K562 (cell line): Measurements from ENCODE around the gene GFRA4. TPM values are rescaled to one million over a fixed set of nuclear protein-coding genes. Genes with fewer than 3 reads are reported as not detected.

ENCODE experiments used
- ATAC-seq: fragments of 200-7000 bp; cut with Tn5 transposase; 3 replicates; pipeline ENCODE4 v1.9.1; 2020; ENCODE audit warnings: moderate library complexity
- BruUV-seq: library from RNA; stranded (reverse); fragments of 400-500 nt; replicated peaks from 2 replicates; lab custom pipeline; 2021; lab: Mats Ljungman, UMichigan
- CTCF ChIA-PET: fragments of 300-600 bp; formaldehyde crosslinking; extraction: SDS; loops from one replicate; lab custom pipeline; 2021; ENCODE audit warnings: low intra/inter-chr PET ratio; lab: Yijun Ruan, JAX
- POLR2A ChIA-PET: fragments of 300-600, 350-650 bp; sonication (Branson Sonifier 250); formaldehyde crosslinking; extraction: SDS; loops from one replicate; lab custom pipeline; 2021; ENCODE audit warnings: antibody characterized with exemption, inconsistent platforms; lab: Yijun Ruan, JAX
- DNase-seq, 4 experiments: peaks; one replicate each; pipeline versions ENCODE4 v3.0.0 to v3.0.0-alpha.2; 2011 to 2018; ENCODE audit warnings: low spot score in 3 of 4, mixed read lengths in 3 of 4; ENCODE audit errors: extremely low read depth in 1 of 4
- FAIRE-seq: peaks from 2 replicates; lab custom pipeline; 2011; peaks lifted over from hg19 to GRCh38; lab: Jason Lieb, UNC
- H2AFZ ChIP-seq: 2 replicates; pipeline ENCODE4 v1.6.0; 2011; ENCODE audit warnings: low read depth, low read length, control low read depth, inconsistent platforms
- H3K27ac ChIP-seq: fragments of 200-600 bp; 3 replicates; pipeline ENCODE4 v1.8.0; 2011; ENCODE audit warnings: low read depth, mild to moderate bottlenecking, control low read depth, inconsistent platforms, low read length, moderate library complexity, mixed read lengths; ENCODE audit errors: extremely low read depth
- H3K27me3 ChIP-seq, 2 experiments: fragments of 300-600 bp in 1 of 2; 2 replicates in 1 of 2; 3 replicates in 1 of 2; pipeline versions ENCODE4 v1.6.0 to v1.8.0; 2011; ENCODE audit warnings: inconsistent platforms in 2 of 2, low read length in 2 of 2, mild to moderate bottlenecking in 1 of 2, mixed read lengths in 1 of 2, moderate library complexity in 1 of 2; ENCODE audit not compliant: control insufficient read depth in 2 of 2, insufficient read depth in 2 of 2
- H3K36me3 ChIP-seq: fragments of 300-600 bp; 3 replicates; pipeline ENCODE4 v1.8.0; 2011; ENCODE audit warnings: mild to moderate bottlenecking, low read length, inconsistent platforms; ENCODE audit not compliant: control insufficient read depth, insufficient read depth
- H3K4me1 ChIP-seq, 2 experiments: fragments of 200-600 bp in 1 of 2; replicated peaks in 1 of 2; 2 replicates in 1 of 2; 3 replicates in 1 of 2; pipeline versions ENCODE4 v1.5.1 to v1.8.0; 2011; ENCODE audit warnings: inconsistent platforms in 2 of 2, low read length in 2 of 2, mild to moderate bottlenecking in 1 of 2, mixed read lengths in 1 of 2, moderate library complexity in 1 of 2; ENCODE audit not compliant: control insufficient read depth in 2 of 2, insufficient read depth in 2 of 2
- H3K4me2 ChIP-seq: 2 replicates; pipeline ENCODE4 v1.6.1; 2011; ENCODE audit warnings: low read length, control low read depth, inconsistent platforms, mixed read lengths; ENCODE audit not compliant: insufficient read depth
- H3K4me3 ChIP-seq: fragments of 200-600 bp; sonication (generic), shearing (Covaris generic); 2 replicates; pipeline ENCODE4 v1.5.1; 2016; ENCODE audit warnings: control low read depth, inconsistent platforms
- H3K79me2 ChIP-seq: fragments of 200-600 bp; 3 replicates; pipeline ENCODE4 v1.8.0; 2011; ENCODE audit warnings: low read length, inconsistent platforms; ENCODE audit not compliant: control insufficient read depth, insufficient read depth
- H3K9ac ChIP-seq, 2 experiments: 2 replicates each; pipeline versions ENCODE4 v1.6.0 to v1.6.1; 2011; ENCODE audit warnings: low read depth in 2 of 2, low read length in 2 of 2, control low read depth in 1 of 2, inconsistent platforms in 1 of 2, mild to moderate bottlenecking in 1 of 2, mixed read lengths in 1 of 2; ENCODE audit not compliant: insufficient read depth in 1 of 2
- H3K9me1 ChIP-seq: one replicate; pipeline ENCODE4 v1.6.0; 2011; ENCODE audit warnings: inconsistent platforms, mild to moderate bottlenecking, low read length, moderate library complexity; ENCODE audit not compliant: control insufficient read depth, insufficient read depth
- H3K9me3 ChIP-seq: replicated peaks from 2 replicates; pipeline ENCODE4 v1.5.1; 2011; ENCODE audit warnings: low read depth, low read length, inconsistent platforms; ENCODE audit not compliant: control insufficient read depth, insufficient read depth
- H4K20me1 ChIP-seq: replicated peaks from 2 replicates; pipeline ENCODE4 v1.6.1; 2011; ENCODE audit warnings: low read length, inconsistent platforms, mixed read lengths; ENCODE audit not compliant: control insufficient read depth, insufficient read depth
- E2F5 ChIP-seq: sonication (generic); formaldehyde crosslinking; IDR thresholded peaks from 2 replicates; pipeline ENCODE4 v1.8.0; 2022; ENCODE audit warnings: mild to moderate bottlenecking, missing genetic modification reagents
- ELK1 ChIP-seq: sonication (generic); formaldehyde crosslinking; IDR thresholded peaks from 2 replicates; pipeline ENCODE4 v1.8.1; 2022; ENCODE audit warnings: missing genetic modification reagents
- FOXA3 ChIP-seq, 2 experiments: fragments of 450-650 bp in 1 of 2; sonication (generic) in 1 of 2; formaldehyde crosslinking; IDR thresholded peaks in 1 of 2; conservative IDR thresholded peaks in 1 of 2; 2 replicates each; pipeline versions ENCODE4 v1.4.0 to v1.8.0; 2020 to 2022; ENCODE audit warnings: mild to moderate bottlenecking in 2 of 2, missing genetic modification reagents in 1 of 2
- NCOA2 ChIP-seq, 2 experiments: fragments of 450-650 bp; IDR thresholded peaks; 2 replicates each; pipeline ENCODE4 v1.6.1; 2018; ENCODE audit warnings: mild to moderate bottlenecking in 2 of 2, moderate library complexity in 1 of 2; ENCODE audit not compliant: partially characterized antibody in 2 of 2
- PRDM10 ChIP-seq: fragments of 450-650 bp; IDR thresholded peaks from 2 replicates; pipeline ENCODE4 v1.6.1; 2018; ENCODE audit not compliant: partially characterized antibody
- PTBP1 ChIP-seq: fragments of 200-400 bp; formaldehyde crosslinking; IDR thresholded peaks from 2 replicates; pipeline ENCODE4 v1.6.1; 2017; ENCODE audit warnings: low read depth, low read length
- RFX7 ChIP-seq: fragments of 250-450 bp; sonication (Bioruptor Pico); IDR thresholded peaks from 2 replicates; pipeline ENCODE4 v1.5.1; 2021; ENCODE audit warnings: mild to moderate bottlenecking
- SNAPC5 ChIP-seq: fragments of 250-450 bp; sonication (Bioruptor Pico); IDR thresholded peaks from 2 replicates; pipeline ENCODE4 v1.8.0; 2021; ENCODE audit warnings: moderate library complexity, mild to moderate bottlenecking, inconsistent platforms
- ZBTB2 ChIP-seq: fragments of 450-650 bp; IDR thresholded peaks from 2 replicates; pipeline ENCODE4 v1.6.1; 2016; ENCODE audit warnings: antibody characterized with exemption
- WGBS: fragments of 100-300 bp; shearing (Covaris generic); methylation state at CpG from one replicate; pipeline ENCODE4 v1.1.6; 2016; ENCODE audit warnings: low coverage, mixed read lengths; ENCODE audit not compliant: insufficient coverage; ENCODE audit errors: missing lambda C conversion rate; 5-methylcytosine and 5-hydroxymethylcytosine counted together
- in situ Hi-C: fragments of 300-500 bp; cut with MboI; formaldehyde crosslinking; loops from 4 replicates; pipeline ENCODE4 v1.15.0; 2018; ENCODE audit warnings: inconsistent platforms, mixed read lengths
- intact Hi-C: fragments of 100-400 bp; cut with micrococcal nuclease; formaldehyde crosslinking; loops from 2 replicates; pipeline ENCODE4 v1.14.2; 2022
- polyA plus RNA-seq, 8 experiments: library from polyadenylated mRNA; depleted of rRNA in 4 of 8; stranded (reverse) in 5 of 8; unstranded in 3 of 8; fragments of >200 nt; fragmentation: Nextera tagmentation in 2 of 8; fragmentation: Illumina TruSeq in 1 of 8; extraction: Ambion mirVana in 2 of 8; extraction: Trizol in 1 of 8; gene quantifications; 2 replicates each; pipeline versions ENCODE4 v1.2.1 to v1.2.3, GENCODE V29; 2011 to 2014; ENCODE audit warnings: inconsistent platforms in 1 of 8, missing spikeins in 1 of 8
- total RNA-seq, 7 experiments: library from RNA; depleted of rRNA in 6 of 7; stranded (reverse); fragments of >200 nt in 6 of 7; fragmentation: Illumina TruSeq in 2 of 7; extraction: Trizol in 2 of 7; gene quantifications; 2 replicates each; pipeline versions ENCODE4 v1.2.1 to v1.2.3, GENCODE V29; 2011 to 2021; ENCODE audit warnings: low replicate concordance in 1 of 7

The GFRA4 gene
- total and polyA plus RNA-seq, 9 of the 15 experiments (the other 6 are each of a cell fraction or from before 2014, with no cell fraction given), result not detected

- ChIA-PET CTCF (no interaction called here), POLR2A (no interaction called here)
- TF ChIP-seq SNAPC5 (CRISPR knock-in tag) (no peak), ZBTB2 (no peak), E2F5 (CRISPR knock-in tag) (no peak), NCOA2 (IDR thresholded peaks at IDR 0.05; ENCODE audit: partially characterized antibody in 2 of 2) (no peak), PTBP1 (no peak), FOXA3 (CRISPR knock-in tag; conservative IDR thresholded peaks at IDR 0.05 in 1 of 2, IDR thresholded peaks at IDR 0.05 in 1 of 2) (no peak), PRDM10 (no peak), RFX7 (CRISPR knock-in tag) (no peak), ELK1 (CRISPR knock-in tag) (no peak)
- 57% methylated on average over 3 of the region's 3 CpGs for WGBS
- Histone ChIP-seq H3K4me1 (no peaks in the 10 kb centered on the region), H3K27ac (no peak overlapping the region), H3K79me2 (no peaks in the 10 kb centered on the region), H3K9me3 (no peaks in the 10 kb centered on the region), H2AFZ (no peak overlapping the region), H3K4me3 (no peak overlapping the region), H3K36me3 (no peaks in the 10 kb centered on the region), H3K4me2 (no peak overlapping the region), H4K20me1 (no peaks in the 10 kb centered on the region), H3K9me1 (no peaks in the 10 kb centered on the region), H3K27me3 (no peaks in the 10 kb centered on the region), H3K9ac (no peak overlapping the region)
- ATAC-seq (no peak), DNase-seq (no peak), FAIRE-seq (no peak)
- no TSS peak for BruUV-seq
- intact Hi-C loops (no loop called here), in situ Hi-C loops (no loop called here)
Observed at GRCh38 chr20:3640259-3640658, 22.9 kb downstream of the GFRA4 start.
